ENCODE data around the gene RBM4.

- TF ChIP-seq SMAD3 (CRISPR knock-in tag; IDR thresholded peaks at IDR 0.05) (no peak; the same call in 1 of the 2 replicates), MAX (IDR thresholded peaks at IDR 0.05) (no peak)
Observed at GRCh38 chr11:66637557-66638176, 836 bp upstream of the RBM4 start.

Data from HepG2 (cell line).